HG03457 (cell line): ENCODE data around the gene C21orf58.
A peak's percentile ranks its signal among the peaks of the same experiment; 100 is the strongest.
"Not testable (repeated sequence)": the region's sequence is repeated elsewhere in the genome, so short reads cannot be mapped to it uniquely, and the experiment has no call there.

Experiments used
- ATAC-seq: cut with Tn5 transposase; IDR thresholded peaks from one replicate; pipeline ENCODE4 v1.9.1; 2021; ENCODE audit warnings: moderate number of reproducible peaks; ENCODE audit not compliant: unreplicated experiment

Gene C21orf58

GRCh38 chr21:46325073-46325912, 1.6 kb upstream of the C21orf58 start:
- ATAC-seq, result no peak

- peak; percentile 36 for ATAC-seq
Observed at GRCh38 chr21:46324390-46325072, 861 bp upstream of the C21orf58 start.

GRCh38 chr21:46323227-46323709, 402 bp downstream of the C21orf58 start:
- ATAC-seq, result no peak

- no peak for ATAC-seq
Observed at GRCh38 chr21:46322351-46323226, 1.1 kb downstream of the C21orf58 start.

GRCh38 chr21:46320331-46320801, 3.3 kb downstream of the C21orf58 start:
- ATAC-seq, result no peak

GRCh38 chr21:46319186-46319585, 4.5 kb downstream of the C21orf58 start:
- no peak for ATAC-seq

GRCh38 chr21:46318464-46318845, 5.2 kb downstream of the C21orf58 start:
- ATAC-seq, result no peak

- no peak for ATAC-seq
Observed at GRCh38 chr21:46317710-46318463, 5.8 kb downstream of the C21orf58 start.

- no peak for ATAC-seq
Observed at GRCh38 chr21:46316708-46317324, 6.9 kb downstream of the C21orf58 start.

GRCh38 chr21:46314441-46315020, 9.1 kb downstream of the C21orf58 start:
- no peak for ATAC-seq

GRCh38 chr21:46312949-46313348, 10.7 kb downstream of the C21orf58 start:
- ATAC-seq, result no peak

GRCh38 chr21:46311568-46311967, 12.1 kb downstream of the C21orf58 start:
- ATAC-seq, result no peak

- ATAC-seq, result not testable (repeated sequence)
Observed at GRCh38 chr21:46310260-46310659, 13.4 kb downstream of the C21orf58 start.

GRCh38 chr21:46308431-46308830, 15.2 kb downstream of the C21orf58 start:
- ATAC-seq, result no peak

GRCh38 chr21:46307625-46308024, 16.0 kb downstream of the C21orf58 start:
- ATAC-seq, result no peak

GRCh38 chr21:46304955-46305354, 18.7 kb downstream of the C21orf58 start:
- no peak for ATAC-seq

GRCh38 chr21:46304437-46304836, 19.2 kb downstream of the C21orf58 start:
- no peak for ATAC-seq

- no peak for ATAC-seq
Observed at GRCh38 chr21:46301759-46302158, 21.9 kb downstream of the C21orf58 start.

GRCh38 chr21:46299167-46299566, 24.5 kb downstream of the C21orf58 start:
- no peak for ATAC-seq
